Measurements from ENCODE around the gene EGFL7. TPM values are rescaled to one million over a fixed set of nuclear protein-coding genes. Genes with fewer than 3 reads are reported as not detected.

The EGFL7 gene
- total and polyA plus RNA-seq, 2 of the 13 experiments (the other 11 are each of a cell fraction or from before 2014, with no cell fraction given) = 0.20 to 5.1 TPM

GRCh38 chr9:136645903-136646754 lies 16.6 kb upstream of the EGFL7 start (continued):
- no peak for TF ChIP-seq PHF5A (CRISPR knock-in tag; IDR thresholded peaks at IDR 0.05; ENCODE audit: low read depth, unreplicated experiment)
- peak; percentile 22; the same call in 1 of the 2 replicates for TF ChIP-seq KDM2A (CRISPR knock-in tag; IDR thresholded peaks at IDR 0.05; ENCODE audit: borderline replicate concordance, low read depth)
- no peak for TF ChIP-seq SIX4 (CRISPR knock-in tag; IDR thresholded peaks at IDR 0.05)
- TF ChIP-seq IRF2 (CRISPR knock-in tag; IDR thresholded peaks at IDR 0.05) = no peak
- TF ChIP-seq LRRFIP1 (CRISPR knock-in tag; conservative IDR thresholded peaks at IDR 0.05) = no peak
- TF ChIP-seq SMAD1 (CRISPR knock-in tag; IDR thresholded peaks at IDR 0.05; ENCODE audit: borderline replicate concordance, low read depth) = no peak; the same call in 1 of the 2 replicates
- peak; percentile 57; the same call in 1 of the 2 replicates for TF ChIP-seq KDM3A (CRISPR knock-in tag; IDR thresholded peaks at IDR 0.05; ENCODE audit: low read depth)
- peak; percentile 58; the same call in 1 of the 2 replicates for TF ChIP-seq POLR2G (IDR thresholded peaks at IDR 0.05; ENCODE audit: low read depth, low read length)
- peak; percentile 80 for TF ChIP-seq MED1 (CRISPR knock-in tag; IDR thresholded peaks at IDR 0.05)
- TF ChIP-seq ZNF574 (CRISPR knock-in tag; IDR thresholded peaks at IDR 0.05) = peak; percentile 49
- TF ChIP-seq CBFB (CRISPR knock-in tag; IDR thresholded peaks at IDR 0.05) = no peak
- TF ChIP-seq PAWR (CRISPR knock-in tag; IDR thresholded peaks at IDR 0.05; ENCODE audit: borderline replicate concordance) = no peak
- TF ChIP-seq ZMYM3 (CRISPR knock-in tag; IDR thresholded peaks at IDR 0.05) = 0 out of 2 replicates have a peak, but pooled peaks have one; percentile 11
- peak; percentile 55; the same call in 1 of the 2 replicates for TF ChIP-seq ZNF800 (CRISPR knock-in tag; IDR thresholded peaks at IDR 0.05)
- no peak for TF ChIP-seq ZBED4 (CRISPR knock-in tag; IDR thresholded peaks at IDR 0.05; ENCODE audit: borderline replicate concordance)

All from HepG2 (cell line).